H9 (cell line): ENCODE results near the gene NOBOX. TPM values are rescaled to one million over a fixed set of nuclear protein-coding genes. Genes with fewer than 3 reads are reported as not detected.

ENCODE experiments used
- DNase-seq: peaks from one replicate; pipeline ENCODE4 v3.0.0-alpha.2; 2017
- H2AFZ ChIP-seq: one replicate; pipeline ENCODE4 v1.6.1; 2013; ENCODE audit warnings: mild to moderate bottlenecking, low read length, control low read depth, moderate library complexity
- H2AK5ac ChIP-seq: 2 replicates; pipeline ENCODE4 v1.6.1; 2013; ENCODE audit warnings: low read length, control low read depth, mixed read lengths; ENCODE audit not compliant: insufficient read length
- H2BK120ac ChIP-seq: one replicate; pipeline ENCODE4 v1.6.1; 2013; ENCODE audit warnings: low read depth, mild to moderate bottlenecking, low read length, control low read depth, inconsistent platforms; ENCODE audit not compliant: poor library complexity, severe bottlenecking
- H2BK12ac ChIP-seq: 2 replicates; pipeline ENCODE4 v1.6.1; 2013; ENCODE audit warnings: low read length, control low read depth, mixed read lengths, low read depth; ENCODE audit not compliant: insufficient read length
- H2BK15ac ChIP-seq: 2 replicates; pipeline ENCODE4 v1.6.1; 2013; ENCODE audit warnings: low read depth, low read length, control low read depth
- H2BK20ac ChIP-seq: one replicate; pipeline ENCODE4 v1.6.1; 2013; ENCODE audit warnings: low read depth, mild to moderate bottlenecking, low read length, control low read depth, inconsistent platforms; ENCODE audit not compliant: poor library complexity, severe bottlenecking
- H2BK5ac ChIP-seq: 2 replicates; pipeline ENCODE4 v1.6.1; 2013; ENCODE audit warnings: low read length, control low read depth, mixed read lengths; ENCODE audit not compliant: insufficient read length
- H3K14ac ChIP-seq: 2 replicates; pipeline ENCODE4 v1.6.1; 2013; ENCODE audit warnings: low read length, control low read depth; ENCODE audit not compliant: insufficient read depth
- H3K18ac ChIP-seq: 2 replicates; pipeline ENCODE4 v1.6.1; 2013; ENCODE audit warnings: low read depth, mild to moderate bottlenecking, mixed read lengths, low read length, control low read depth; ENCODE audit not compliant: insufficient read length
- H3K23ac ChIP-seq: 2 replicates; pipeline ENCODE4 v1.6.1; 2013; ENCODE audit warnings: low read length, control low read depth, mixed read lengths, low read depth; ENCODE audit not compliant: insufficient read length
- H3K23me2 ChIP-seq: 2 replicates; pipeline ENCODE4 v1.6.1; 2013; ENCODE audit warnings: low read depth, mild to moderate bottlenecking, mixed read lengths, low read length, control low read depth; ENCODE audit not compliant: insufficient read length, poor library complexity, severe bottlenecking
- H3K27ac ChIP-seq: 2 replicates; pipeline ENCODE4 v1.5.1; 2013; ENCODE audit warnings: low read length, control low read depth, mixed read lengths, low read depth; ENCODE audit not compliant: insufficient read length
- H3K27me3 ChIP-seq: 2 replicates; pipeline ENCODE4 v1.6.1; 2013; ENCODE audit warnings: low read length, control low read depth, inconsistent platforms; ENCODE audit not compliant: insufficient read depth
- H3K4ac ChIP-seq: 2 replicates; pipeline ENCODE4 v1.6.1; 2013; ENCODE audit warnings: low read depth, mild to moderate bottlenecking, control low read depth, inconsistent platforms, low read length, moderate library complexity
- H3K4me1 ChIP-seq: 2 replicates; pipeline ENCODE4 v1.6.1; 2013; ENCODE audit warnings: low read length, control low read depth, inconsistent platforms; ENCODE audit not compliant: insufficient read depth
- H3K4me2 ChIP-seq: 2 replicates; pipeline ENCODE4 v1.6.1; 2013; ENCODE audit warnings: low read length, control low read depth, mixed read lengths; ENCODE audit not compliant: insufficient read length, insufficient read depth
- H3K56ac ChIP-seq: 2 replicates; pipeline ENCODE4 v1.6.1; 2013; ENCODE audit warnings: low read depth, mild to moderate bottlenecking, mixed read lengths, low read length, control low read depth; ENCODE audit not compliant: insufficient read length
- H3K79me1 ChIP-seq: 2 replicates; pipeline ENCODE4 v1.6.1; 2013; ENCODE audit warnings: low read depth, mild to moderate bottlenecking, moderate library complexity, low read length, control low read depth, inconsistent platforms; ENCODE audit not compliant: insufficient read depth, poor library complexity, severe bottlenecking
- H3K79me2 ChIP-seq: 2 replicates; pipeline ENCODE4 v1.6.1; 2013; ENCODE audit warnings: low read length, control low read depth, inconsistent platforms; ENCODE audit not compliant: insufficient read depth
- H3K9ac ChIP-seq: 2 replicates; pipeline ENCODE4 v1.6.1; 2013; ENCODE audit warnings: low read length, control low read depth, mixed read lengths; ENCODE audit not compliant: insufficient read length; ENCODE audit errors: extremely low read depth
- H3K9me3 ChIP-seq: one replicate; pipeline ENCODE4 v1.6.1; 2013; ENCODE audit warnings: low read depth, low read length, inconsistent platforms; ENCODE audit not compliant: control insufficient read depth
- H3T11ph ChIP-seq: one replicate; pipeline ENCODE4 v1.6.1; 2013; ENCODE audit warnings: mild to moderate bottlenecking, low read length, control low read depth, inconsistent platforms
- H4K20me1 ChIP-seq: one replicate; pipeline ENCODE4 v1.6.1; 2013; ENCODE audit not compliant: control insufficient read depth, insufficient read length, insufficient read depth
- H4K5ac ChIP-seq: 2 replicates; pipeline ENCODE4 v1.6.1; 2013; ENCODE audit warnings: low read depth, mild to moderate bottlenecking, mixed read lengths, low read length, control low read depth; ENCODE audit not compliant: insufficient read length
- H4K8ac ChIP-seq: replicated peaks from 2 replicates; pipeline ENCODE4 v1.6.1; 2013; ENCODE audit warnings: low read length, control low read depth, mixed read lengths, low read depth; ENCODE audit not compliant: insufficient read length
- H4K91ac ChIP-seq: 2 replicates; pipeline ENCODE4 v1.6.1; 2013; ENCODE audit warnings: low read depth, mild to moderate bottlenecking, moderate library complexity, mixed read lengths, low read length, control low read depth; ENCODE audit not compliant: insufficient read length
- H3K27ac Mint-ChIP-seq, 3 experiments: 2 replicates in 2 of 3; 3 replicates in 1 of 3; pipeline ENCODE4 v1.8.0; 2020 to 2021; ENCODE audit warnings: mixed read lengths in 3 of 3, mild to moderate bottlenecking in 1 of 3, moderate library complexity in 1 of 3
- H3K27me3 Mint-ChIP-seq: 2 replicates; pipeline ENCODE4 v1.8.0; 2021; ENCODE audit warnings: low read depth, mild to moderate bottlenecking, moderate library complexity, mixed read lengths
- H3K36me3 Mint-ChIP-seq, 3 experiments: 2 replicates in 2 of 3; 3 replicates in 1 of 3; pipeline ENCODE4 v1.8.0; 2020 to 2021; ENCODE audit warnings: low read depth in 3 of 3, mixed read lengths in 3 of 3; ENCODE audit not compliant: insufficient read depth in 1 of 3
- H3K4me1 Mint-ChIP-seq, 2 experiments: 2 replicates each; pipeline ENCODE4 v1.8.0; 2020; ENCODE audit warnings: mixed read lengths in 2 of 2
- H3K4me3 Mint-ChIP-seq, 2 experiments: 2 replicates in 1 of 2; 3 replicates in 1 of 2; pipeline ENCODE4 v1.8.0; 2020 to 2021; ENCODE audit warnings: mild to moderate bottlenecking in 2 of 2, mixed read lengths in 2 of 2, moderate library complexity in 1 of 2
- H3K9me3 Mint-ChIP-seq, 2 experiments: 2 replicates in 1 of 2; 3 replicates in 1 of 2; pipeline ENCODE4 v1.8.0; 2020; ENCODE audit warnings: mild to moderate bottlenecking in 2 of 2, mixed read lengths in 2 of 2, moderate library complexity in 1 of 2
- CTCF ChIP-seq: fragments of 200-600 bp; sonication (generic); conservative IDR thresholded peaks from 3 replicates; pipeline ENCODE4 v1.8.0; 2021; ENCODE audit warnings: antibody characterized with exemption, mild to moderate bottlenecking
- WGBS: extraction: QIAGEN DNeasy Blood & Tissue Kit; methylation state at CpG from one replicate; pipeline ENCODE4 v1.1.7; 2013; ENCODE audit warnings: missing lambda C conversion rate, low lambda C conversion rate, mixed read lengths; ENCODE audit not compliant: insufficient read length; ENCODE audit errors: extremely low coverage; 5-methylcytosine and 5-hydroxymethylcytosine counted together
- total RNA-seq: library from RNA; stranded (reverse); gene quantifications from 2 replicates; pipeline ENCODE4 v1.2.1, GENCODE V29; 2021

The NOBOX gene
- total RNA-seq, 1 experiment from 2014 or later, result not detected

GRCh38 chr7:144399946-144400345, 3.5 kb downstream of the NOBOX start:
- no peak overlapping the region for H3K9ac ChIP-seq
- no peak overlapping the region for H3K23ac ChIP-seq
- no CpG with 5 or more reads among the region's 11 CpGs for WGBS
- no peak overlapping the region for H3K27ac Mint-ChIP-seq
- H3K18ac ChIP-seq, result no peak overlapping the region
- no peaks in the 10 kb centered on the region for H3K36me3 Mint-ChIP-seq
- H3K14ac ChIP-seq, result no peak overlapping the region
- H3T11ph ChIP-seq, result no peak overlapping the region
- no peak overlapping the region for H3K27ac ChIP-seq
- H4K5ac ChIP-seq, result no peak overlapping the region
- H3K4ac ChIP-seq, result no peak overlapping the region
- H3K79me1 ChIP-seq, result no peaks in the 10 kb centered on the region
- H2BK12ac ChIP-seq, result no peak overlapping the region
- no peak overlapping the region for H3K4me3 Mint-ChIP-seq
- H3K9me3 Mint-ChIP-seq, result no peaks in the 10 kb centered on the region; a peak in 1 of 5 replicates
- H2BK5ac ChIP-seq, result no peak overlapping the region
- H3K27me3 ChIP-seq, result no peaks in the 10 kb centered on the region
- no peak for TF ChIP-seq CTCF
- peaks cover 1% of the 10 kb centered on the region for H3K27me3 Mint-ChIP-seq
- H2AFZ ChIP-seq, result no peak overlapping the region
- DNase-seq, result no peak
- no peak overlapping the region for H4K8ac ChIP-seq
- H2BK20ac ChIP-seq, result no peak overlapping the region
- no peaks in the 10 kb centered on the region for H3K4me1 ChIP-seq
- no peaks in the 10 kb centered on the region for H3K9me3 ChIP-seq
- peaks cover 5% of the 10 kb centered on the region in 2 experiments; a peak in 3 of 4 replicates for H3K4me1 Mint-ChIP-seq
- no peak overlapping the region for H2AK5ac ChIP-seq
- H4K91ac ChIP-seq, result no peak overlapping the region
- H3K4me2 ChIP-seq, result no peak overlapping the region
- H3K56ac ChIP-seq, result no peak overlapping the region
- H2BK120ac ChIP-seq, result no peak overlapping the region
- no peaks in the 10 kb centered on the region for H4K20me1 ChIP-seq
- H2BK15ac ChIP-seq, result no peak overlapping the region
- H3K23me2 ChIP-seq, result no peaks in the 10 kb centered on the region
- no peaks in the 10 kb centered on the region for H3K79me2 ChIP-seq
